Measurements from ENCODE around the gene SNRPB.
"Not testable (repeated sequence)": the region's sequence is repeated elsewhere in the genome, so short reads cannot be mapped to it uniquely, and the experiment has no call there.

- not testable (repeated sequence) for TF ChIP-seq CTCF (IDR thresholded peaks at IDR 0.05; ENCODE audit: extremely low read depth in 1 of 2, insufficient read depth in 1 of 2, low read depth in 1 of 2, low read length in 2 of 2); JUN (IDR thresholded peaks at IDR 0.05; ENCODE audit: borderline replicate concordance, insufficient read depth, insufficient read length, low read depth); MAX (IDR thresholded peaks at IDR 0.05; ENCODE audit: insufficient read depth, insufficient read length); POLR2A (IDR thresholded peaks at IDR 0.05; ENCODE audit: low read depth, low read length); EZH2 (IDR thresholded peaks at IDR 0.05; ENCODE audit: borderline replicate concordance, low read depth, low read length, severe bottlenecking); POLR2AphosphoS5 (IDR thresholded peaks at IDR 0.05; ENCODE audit: insufficient read depth, low read depth, low read length); MYC (IDR thresholded peaks at IDR 0.05; ENCODE audit: low read depth, low read length)
These were observed 32.3 kb upstream of the SNRPB start for GRCh38 chr20:2502808-2503384.

Data from endothelial cell of umbilical vein (primary cell).